Mucosa of descending colon (tissue), 3 donors: Measurements from ENCODE around the gene TSR2. TPM values are rescaled to one million over a fixed set of nuclear protein-coding genes. Genes with fewer than 3 reads are reported as not detected.

ENCODE experiments used
- ATAC-seq: fragments of 200-7000 bp; cut with Tn5 transposase; one replicate; pipeline ENCODE4 v1.9.1; 2020; ENCODE audit warnings: mild to moderate bottlenecking, moderate library complexity
- DNase-seq, 3 donors: peaks; one replicate each; pipeline ENCODE4 v3.0.0-alpha.2; 2020
- H3K36me3 ChIP-seq: fragments of 200-600 bp; one replicate; pipeline ENCODE4 v1.8.0; 2021; ENCODE audit warnings: low read depth, mild to moderate bottlenecking
- H3K4me1 ChIP-seq: fragments of 200-600 bp; one replicate; pipeline ENCODE4 v1.8.0; 2021; ENCODE audit warnings: low read depth, mild to moderate bottlenecking
- H3K4me3 ChIP-seq: fragments of 200-600 bp; one replicate; pipeline ENCODE4 v1.8.0; 2021; ENCODE audit warnings: mild to moderate bottlenecking
- H3K9me3 ChIP-seq: fragments of 200-600 bp; one replicate; pipeline ENCODE4 v1.8.0; 2021; ENCODE audit warnings: mild to moderate bottlenecking
- CTCF ChIP-seq: fragments of 200-600 bp; IDR thresholded peaks from one replicate; pipeline ENCODE4 v1.8.0; 2022; ENCODE audit warnings: antibody characterized with exemption, mild to moderate bottlenecking
- intact Hi-C, 2 donors: fragments of 100-400 bp; cut with DNase I in 1 of 2; cut with micrococcal nuclease in 1 of 2; formaldehyde crosslinking; loops; one replicate each; pipeline versions ENCODE4 v1.11.0 to v1.11.1; 2022; cut with DNase I, micrococcal nuclease
- total RNA-seq, 3 donors: library from RNA; stranded (reverse); fragmentation: NEBNext Ultra II Directional in 2 of 3; extraction: Animal tissue kit (Norgen Biotek cat#: 25700) in 2 of 3; gene quantifications; one replicate each; pipeline versions ENCODE4 v1.2.1 to v1.2.4, GENCODE V29; 2021 to 2023
- donor health status: DM: no; HTN: no; CAD: no; lungs with moderate emphysema.
- donor health status: DM: no; HTN: no; CAD: no.
- donor health status: DM: no; HTN: yes; CAD: no.

TSR2 gene
- total RNA-seq, 3 donors from 2014 or later, result 36.4 to 49.0 (median 36.7) TPM

- H3K4me3 ChIP-seq, result no peak overlapping the region
- no peak for ATAC-seq
- no peak for DNase-seq
- no peaks in the 10 kb centered on the region for H3K9me3 ChIP-seq
- no peaks in the 10 kb centered on the region for H3K4me1 ChIP-seq
- no peak for TF ChIP-seq CTCF
- no peaks in the 10 kb centered on the region for H3K36me3 ChIP-seq
- intact Hi-C loops, result no loop called here
Measured at GRCh38 chrX:54494166-54494988, 54.2 kb downstream of the TSR2 start.

Other genes starting within 250 kb of the TSR2 start
- gene WNK3, start 82.4 kb upstream of the TSR2 start, total RNA-seq, result 1 to 10 TPM in 1 of 3 donors, under 1 TPM in 2; 0.14 to 2.0 (median 0.27) TPM
- gene FGD1, start 55.8 kb downstream of the TSR2 start, total RNA-seq, result 1 to 10 TPM; 2.0 to 8.1 (median 3.5) TPM
- gene GNL3L, start 89.8 kb downstream of the TSR2 start, total RNA-seq, result 10 to 100 TPM; 23.2 to 33.5 (median 30.2) TPM